Measurements from ENCODE around the gene ZNF277.
A peak's percentile ranks its signal among the peaks of the same experiment; 100 is the strongest.

ZNF277 gene

DNA sequence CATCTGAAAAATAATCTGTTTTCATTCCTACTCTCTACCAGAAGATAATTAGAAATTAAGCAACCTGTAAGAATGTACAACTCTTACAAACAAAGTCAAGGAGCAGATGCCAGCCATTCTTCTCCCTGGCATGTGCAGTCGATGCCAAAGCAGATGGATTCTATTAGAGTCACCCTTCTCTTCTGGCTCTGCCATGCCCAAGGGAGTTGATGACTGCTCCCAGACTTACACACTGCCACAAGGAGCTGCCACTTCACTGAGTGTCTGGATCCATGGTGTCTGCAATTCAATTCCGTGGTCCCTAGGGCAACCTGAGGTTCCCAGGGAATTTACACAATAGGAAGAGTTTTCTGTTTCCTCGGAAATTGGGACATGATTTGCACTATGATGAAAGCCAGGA lies 154.7 kb downstream of the ZNF277 start:
- DNase-seq, result no peak

DNA sequence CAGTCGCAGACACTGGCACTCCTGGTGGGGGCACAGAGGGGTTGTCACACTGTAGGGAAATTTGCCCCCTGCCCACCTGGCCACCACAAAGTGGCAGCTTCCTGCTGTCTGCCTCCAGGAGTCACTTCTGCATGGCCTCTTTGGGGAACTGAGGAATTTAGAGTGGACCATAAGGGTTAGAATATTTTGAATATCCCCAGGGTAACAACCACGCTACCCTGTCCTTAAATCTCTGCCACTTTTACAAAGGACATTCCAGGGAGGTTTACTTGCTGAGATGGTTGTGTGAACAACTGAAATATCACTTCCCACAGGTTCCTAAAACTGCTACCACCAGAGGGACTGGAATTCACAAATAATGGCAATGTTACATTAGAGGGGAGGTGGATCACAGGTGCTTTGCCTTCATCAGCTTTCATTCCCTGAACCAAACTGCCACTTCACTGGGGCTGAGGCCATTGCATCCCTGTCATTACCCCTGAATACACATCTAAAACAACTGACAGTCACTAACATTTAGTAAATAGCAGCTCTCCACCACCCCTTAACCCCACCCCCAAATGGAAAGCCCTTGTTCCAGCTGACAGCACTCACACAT lies 155.7 kb downstream of the ZNF277 start:
- DNase-seq, result no peak

DNA sequence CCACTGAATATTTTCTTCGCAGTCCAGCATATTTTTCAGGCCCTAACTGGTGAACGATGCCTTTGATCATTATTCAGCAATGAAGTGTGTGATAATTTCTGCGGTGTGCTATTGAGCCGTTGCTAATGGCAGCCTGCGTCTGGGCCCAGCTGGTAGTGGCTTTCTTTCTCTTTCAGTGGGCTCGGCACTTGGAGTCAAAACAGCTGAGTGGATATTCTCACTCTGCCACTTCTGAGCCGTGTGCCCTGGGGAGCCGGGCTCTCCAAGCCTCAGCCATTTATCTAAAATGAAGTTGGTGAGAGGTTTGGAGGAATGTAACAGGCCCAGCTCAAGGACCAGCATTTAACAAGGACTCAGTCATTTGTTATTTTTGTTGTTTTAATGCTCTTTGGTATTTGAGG lies 156.2 kb downstream of the ZNF277 start:
- DNase-seq, result no peak

DNA sequence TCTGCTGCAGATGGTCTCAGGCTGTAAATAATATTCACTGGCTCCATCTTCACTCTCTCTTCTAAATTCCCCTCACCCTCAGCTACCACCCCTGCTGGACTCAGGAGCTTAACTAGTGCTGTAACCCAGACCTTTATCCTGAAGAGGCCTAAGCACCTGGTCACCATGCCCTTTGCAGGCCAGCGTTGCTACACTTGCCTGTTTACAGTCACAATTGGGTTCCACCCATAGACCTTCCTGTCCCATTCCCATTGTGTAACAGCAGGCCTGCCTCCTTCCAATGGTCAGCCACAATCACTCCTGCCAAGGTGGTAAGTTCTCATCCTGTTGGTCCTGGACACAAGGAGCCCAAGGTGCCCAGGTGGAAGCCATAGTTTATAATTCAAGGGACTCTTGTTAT lies 157.9 kb downstream of the ZNF277 start:
- no peak for DNase-seq

DNA sequence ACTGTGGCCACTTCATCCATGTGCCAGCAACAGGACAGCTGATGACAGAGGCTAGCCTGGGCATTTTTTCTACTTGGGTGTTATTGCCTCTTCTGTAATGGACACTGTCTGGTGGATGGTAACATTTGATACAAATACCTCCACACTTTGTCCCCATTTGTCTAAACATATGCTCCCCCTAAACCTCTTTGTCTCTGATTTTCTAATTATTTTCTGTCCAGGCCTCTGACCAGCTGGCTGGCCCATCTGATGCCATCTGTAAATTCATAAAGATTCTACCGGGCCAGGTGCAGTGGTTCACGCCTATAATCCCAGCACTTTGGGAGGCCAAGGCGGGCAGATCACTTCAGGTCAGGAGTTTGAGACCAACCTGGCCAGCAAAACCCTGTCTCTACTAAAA lies 159.1 kb downstream of the ZNF277 start:
- no peak for DNase-seq

DNA sequence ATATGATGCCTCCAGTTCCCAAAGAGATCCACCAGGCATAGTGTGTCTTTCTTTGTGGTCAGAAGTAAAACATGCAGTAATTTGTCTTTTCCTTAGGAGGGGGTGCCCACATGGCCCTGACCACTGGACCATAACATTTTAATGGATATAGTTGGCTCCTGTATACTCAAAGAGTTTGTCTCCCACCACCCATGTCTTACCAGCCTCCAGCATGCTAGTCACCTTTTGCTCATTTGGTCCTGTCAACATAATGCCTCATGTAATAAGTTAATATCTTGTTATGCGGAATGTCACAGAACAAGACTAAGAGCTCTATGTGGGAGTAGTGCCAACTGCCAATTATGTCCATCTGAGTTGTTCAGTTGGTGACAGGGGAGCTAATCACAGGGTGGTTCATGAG lies 160.4 kb downstream of the ZNF277 start:
- no peak for DNase-seq

DNA sequence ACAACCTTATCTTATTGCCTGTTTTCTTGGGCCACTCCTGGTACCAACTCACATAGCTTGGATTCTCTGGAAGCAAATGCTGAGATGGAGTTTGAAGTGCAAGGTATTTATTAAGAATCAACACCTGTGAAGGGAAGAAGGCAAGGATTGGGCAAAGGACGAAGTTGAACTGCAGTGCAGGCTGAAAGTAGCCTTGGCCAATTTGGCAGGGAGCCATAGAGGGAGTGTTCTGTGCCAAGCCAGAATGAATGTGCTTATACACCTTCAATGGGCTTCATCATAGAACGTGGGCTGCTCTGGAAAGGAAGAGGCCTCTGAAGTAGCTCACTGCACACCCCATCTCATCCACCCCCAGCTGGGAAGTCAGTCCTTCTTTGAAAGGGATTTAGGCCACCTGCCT lies 163.9 kb downstream of the ZNF277 start:
- no peak for DNase-seq

DNA sequence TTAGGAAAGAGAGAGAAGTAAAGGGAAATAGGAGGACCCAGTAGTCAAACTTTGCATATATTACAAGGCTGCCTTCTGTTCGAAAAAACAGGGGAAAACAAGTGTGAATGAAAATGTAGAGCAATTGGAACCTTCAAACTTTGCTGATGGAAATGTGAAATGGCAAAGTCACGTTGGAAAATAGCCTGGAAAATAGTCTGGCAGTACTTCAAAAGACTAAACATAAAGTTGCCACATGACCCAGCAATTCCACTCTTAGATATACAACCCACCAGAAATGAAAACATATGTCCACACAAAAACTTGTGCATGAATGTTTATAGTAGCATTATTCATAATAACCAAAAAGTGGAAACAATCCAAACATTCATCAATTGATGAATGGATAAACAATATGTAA lies 165.2 kb downstream of the ZNF277 start:
- DNase-seq, result no peak

GRCh38 chr7:112372101-112372500 lies 165.6 kb downstream of the ZNF277 start:
- no peak for DNase-seq

DNA sequence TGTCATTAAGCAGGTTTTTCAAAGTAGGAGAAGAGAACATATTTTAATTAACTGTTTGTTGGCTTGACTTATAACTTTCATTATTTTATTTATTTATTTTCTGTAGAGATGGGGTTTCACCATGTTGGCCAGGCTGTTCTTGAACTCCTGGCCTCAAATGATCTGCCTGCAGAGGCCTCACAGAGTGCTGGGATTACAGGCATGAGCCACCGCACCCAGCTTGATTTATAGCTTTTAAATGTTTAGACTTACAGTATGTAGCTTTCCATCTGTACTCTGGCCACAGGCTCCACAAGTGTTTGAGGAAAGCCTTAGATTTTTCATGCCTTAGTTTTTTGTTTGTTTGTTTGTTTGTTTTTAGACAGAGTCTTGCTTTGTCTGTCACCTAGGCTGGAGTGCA lies 171.1 kb downstream of the ZNF277 start:
- DNase-seq, result no peak

DNA sequence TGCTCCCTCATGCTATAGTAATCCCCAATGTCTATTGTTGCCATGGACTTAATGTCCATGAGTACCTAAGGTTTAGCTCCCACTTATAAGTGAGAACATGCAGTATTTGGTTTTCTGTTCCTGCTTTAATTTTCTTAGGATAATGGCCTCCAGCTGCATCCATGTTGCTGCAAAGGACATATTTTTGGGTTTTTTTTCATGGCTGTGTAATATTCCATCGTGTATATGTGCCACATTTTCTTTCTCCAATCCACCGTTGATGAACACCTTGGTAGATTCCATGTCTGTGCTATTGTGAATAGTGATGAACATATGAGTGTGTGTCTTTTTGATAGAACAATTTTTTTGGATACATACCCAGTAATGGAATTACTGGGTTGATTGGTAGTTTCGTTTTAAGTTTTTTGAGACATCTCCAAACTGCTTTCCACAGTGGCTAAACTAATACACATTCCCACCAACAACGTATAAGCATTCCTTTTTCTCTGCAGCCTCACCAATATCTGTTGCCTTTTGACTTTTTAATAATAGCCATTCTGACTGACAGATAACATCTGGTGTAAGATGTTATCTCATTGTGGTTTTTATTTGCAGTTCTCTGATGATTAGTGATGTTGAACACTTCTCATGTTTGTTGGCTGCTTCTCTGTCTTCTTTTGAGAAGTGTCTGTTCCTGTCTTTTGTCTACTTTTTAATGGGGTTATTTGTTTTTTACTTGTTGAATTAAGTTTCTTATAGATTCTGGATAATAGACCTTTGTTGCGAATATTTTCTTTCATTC lies 175.0 kb downstream of the ZNF277 start:
- DNase-seq, result no peak

- DNase-seq, result no peak
Measured at GRCh38 chr7:112383671-112384417, 177.3 kb downstream of the ZNF277 start.

GRCh38 chr7:112385516-112385915 lies 179.0 kb downstream of the ZNF277 start:
- no peak for DNase-seq

GRCh38 chr7:112386619-112387018 lies 180.1 kb downstream of the ZNF277 start:
- no peak for DNase-seq

DNA sequence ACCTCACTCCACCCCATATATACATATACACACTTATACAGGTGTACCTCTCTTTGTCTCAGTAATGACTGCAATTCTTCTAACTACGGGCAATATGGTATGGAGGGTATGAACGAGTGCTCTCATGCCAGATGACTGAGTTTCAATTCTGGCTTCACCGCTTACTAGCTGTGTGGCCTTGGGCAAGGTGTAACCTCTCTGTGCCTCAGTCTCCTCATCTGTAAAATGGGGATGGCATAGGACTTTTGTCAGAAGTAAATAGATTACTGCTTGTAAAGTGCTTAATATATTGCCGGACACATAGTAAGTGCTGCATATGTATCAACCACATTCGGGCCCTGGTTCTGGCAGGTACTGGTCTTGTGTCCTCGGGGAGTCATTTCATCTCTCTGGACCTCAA lies 183.7 kb downstream of the ZNF277 start:
- no peak for DNase-seq

- DNase-seq, result peak; percentile 79
Measured at GRCh38 chr7:112391079-112391821, 184.8 kb downstream of the ZNF277 start.

GRCh38 chr7:112391841-112392286 lies 185.4 kb downstream of the ZNF277 start:
- DNase-seq, result peak; percentile 90

Measured in activated CD8-positive, alpha-beta memory T cell treated with anti-CD3 and anti-CD28 coated beads for 24 hours (primary cell).